Calu3 (cell line): ENCODE measurements around the gene DUSP19. TPM values are rescaled to one million over a fixed set of nuclear protein-coding genes. Genes with fewer than 3 reads are reported as not detected.

Experiments used
- BruUV-seq: library from RNA; stranded (reverse); fragments of 400-500 nt; replicated peaks from 2 replicates; lab custom pipeline; 2021; lab: Mats Ljungman, UMichigan
- CTCF ChIA-PET: fragments of 300-600 bp; sonication (Branson Sonifier 250); formaldehyde crosslinking; loops from one replicate; lab custom pipeline; 2022; ENCODE audit warnings: antibody characterized with exemption; lab: Charles Lee
- DNase-seq: peaks from one replicate; pipeline ENCODE4 v3.0.0; 2022
- H3K27ac Mint-ChIP-seq: one replicate; pipeline ENCODE4 v1.8.0; 2022; ENCODE audit warnings: mixed read lengths; ENCODE audit not compliant: unreplicated experiment
- H3K27me3 Mint-ChIP-seq: one replicate; pipeline ENCODE4 v1.8.0; 2022; ENCODE audit warnings: mixed read lengths; ENCODE audit not compliant: unreplicated experiment
- H3K36me3 Mint-ChIP-seq: one replicate; pipeline ENCODE4 v1.8.0; 2022; ENCODE audit warnings: mild to moderate bottlenecking, moderate library complexity, mixed read lengths; ENCODE audit not compliant: insufficient read depth, unreplicated experiment
- H3K4me1 Mint-ChIP-seq: one replicate; pipeline ENCODE4 v1.8.0; 2022; ENCODE audit warnings: mild to moderate bottlenecking, low read depth, mixed read lengths; ENCODE audit not compliant: unreplicated experiment
- H3K4me3 Mint-ChIP-seq: one replicate; pipeline ENCODE4 v1.8.0; 2022; ENCODE audit warnings: mild to moderate bottlenecking, low read depth, moderate library complexity, mixed read lengths; ENCODE audit not compliant: unreplicated experiment
- H3K9me3 Mint-ChIP-seq: one replicate; pipeline ENCODE4 v1.8.0; 2022; ENCODE audit warnings: low read depth, mixed read lengths; ENCODE audit not compliant: unreplicated experiment
- intact Hi-C: fragments of 100-400 bp; cut with micrococcal nuclease; formaldehyde crosslinking; loops from one replicate; pipeline ENCODE4 v1.10.0; 2022; ENCODE audit not compliant: unreplicated experiment
- total RNA-seq: library from RNA; stranded (reverse); gene quantifications from 2 replicates; pipeline ENCODE4 v1.2.3, GENCODE V29; 2022
- TF ChIP-seq, protein P1 (sequence below): fragments of 200-600 bp; IDR thresholded peaks from one replicate; pipeline ENCODE4 v1.8.0; 2022; ENCODE audit warnings: antibody characterized with exemption; ENCODE audit not compliant: unreplicated experiment

The DUSP19 gene
- total RNA-seq, 1 experiment from 2014 or later, result 1.6 TPM

DNA sequence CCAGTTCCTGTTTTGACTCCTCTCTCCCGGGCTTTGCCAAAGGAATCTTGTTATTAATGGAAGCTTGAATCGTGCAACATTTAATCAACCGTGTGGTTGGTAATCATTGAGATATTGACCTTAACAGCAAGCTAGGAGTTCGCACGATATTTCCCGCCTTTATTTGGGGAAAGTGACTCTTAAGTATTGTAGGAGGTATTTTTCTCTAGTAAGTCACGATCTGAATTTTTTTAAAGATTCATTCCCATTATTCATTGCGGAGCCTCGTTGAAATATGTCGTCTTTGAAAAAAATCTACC, 46.4 kb downstream of the DUSP19 start:
- no peak for DNase-seq
- intact Hi-C loops, result loop anchor here (5.0 kb wide), 2 partner anchors 48 to 88 kb away; partner anchors contain the start of genes DUSP19 and NCKAP1
- peaks cover 19% of the 10 kb centered on the region for H3K4me1 Mint-ChIP-seq
- H3K36me3 Mint-ChIP-seq, result peaks cover 31% of the 10 kb centered on the region
- peak overlapping the region; percentile 88 for H3K4me3 Mint-ChIP-seq
- H3K9me3 Mint-ChIP-seq, result no peaks in the 10 kb centered on the region
- TF ChIP-seq, protein P1, sequence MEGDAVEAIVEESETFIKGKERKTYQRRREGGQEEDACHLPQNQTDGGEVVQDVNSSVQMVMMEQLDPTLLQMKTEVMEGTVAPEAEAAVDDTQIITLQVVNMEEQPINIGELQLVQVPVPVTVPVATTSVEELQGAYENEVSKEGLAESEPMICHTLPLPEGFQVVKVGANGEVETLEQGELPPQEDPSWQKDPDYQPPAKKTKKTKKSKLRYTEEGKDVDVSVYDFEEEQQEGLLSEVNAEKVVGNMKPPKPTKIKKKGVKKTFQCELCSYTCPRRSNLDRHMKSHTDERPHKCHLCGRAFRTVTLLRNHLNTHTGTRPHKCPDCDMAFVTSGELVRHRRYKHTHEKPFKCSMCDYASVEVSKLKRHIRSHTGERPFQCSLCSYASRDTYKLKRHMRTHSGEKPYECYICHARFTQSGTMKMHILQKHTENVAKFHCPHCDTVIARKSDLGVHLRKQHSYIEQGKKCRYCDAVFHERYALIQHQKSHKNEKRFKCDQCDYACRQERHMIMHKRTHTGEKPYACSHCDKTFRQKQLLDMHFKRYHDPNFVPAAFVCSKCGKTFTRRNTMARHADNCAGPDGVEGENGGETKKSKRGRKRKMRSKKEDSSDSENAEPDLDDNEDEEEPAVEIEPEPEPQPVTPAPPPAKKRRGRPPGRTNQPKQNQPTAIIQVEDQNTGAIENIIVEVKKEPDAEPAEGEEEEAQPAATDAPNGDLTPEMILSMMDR, result no peak
- H3K27me3 Mint-ChIP-seq, result no peaks in the 10 kb centered on the region
- H3K27ac Mint-ChIP-seq, result peak overlapping the region; percentile 93
- CTCF ChIA-PET, result interaction anchor here (1.2 kb wide), 1 partner anchor 46 kb away, joined by 3 read pairs; the partner anchor contains the start of gene DUSP19
- no TSS peak for BruUV-seq

DNA sequence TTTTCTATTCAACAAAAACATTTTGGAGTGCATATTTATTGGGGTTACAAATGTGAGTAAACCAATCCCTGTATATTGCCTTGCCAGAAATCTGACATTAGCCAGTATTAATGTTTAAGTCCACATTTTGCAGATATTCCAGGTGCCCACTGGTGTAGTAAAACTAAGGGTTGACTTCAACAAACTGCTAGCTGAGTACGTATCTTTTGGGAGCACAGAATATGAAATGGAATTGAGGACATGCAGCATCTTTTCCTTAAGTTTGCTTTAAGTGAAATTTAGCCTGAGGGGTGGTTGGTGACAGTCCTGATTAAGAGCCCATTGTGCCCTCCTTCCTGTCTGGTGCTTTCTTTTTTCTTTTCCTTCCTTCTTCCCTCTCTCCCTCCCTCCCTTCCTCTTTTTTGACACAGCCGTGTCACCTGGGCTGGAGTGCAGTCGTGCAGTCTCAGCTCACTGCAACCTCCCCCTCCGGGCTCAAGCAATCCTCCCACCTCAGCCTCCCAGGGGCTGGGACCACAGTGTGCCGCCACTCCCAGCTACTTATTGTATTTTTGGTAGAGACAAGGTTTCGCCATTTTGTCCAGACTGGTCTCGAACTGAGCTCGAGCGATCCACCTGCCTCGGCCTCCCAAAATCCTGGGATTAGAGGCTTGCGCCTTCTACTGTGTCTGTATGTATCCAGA, 47.3 kb downstream of the DUSP19 start:
- peak; percentile 14 for DNase-seq
- Mint-ChIP-seq H3K27me3 (no peaks in the 10 kb centered on the region), H3K4me3 (peak overlapping the region; percentile 88), H3K36me3 (peaks cover 31% of the 10 kb centered on the region), H3K4me1 (peaks cover 19% of the 10 kb centered on the region), H3K9me3 (no peaks in the 10 kb centered on the region), H3K27ac (peak overlapping the region; percentile 93)
- TF ChIP-seq, protein P1, result no peak
- no TSS peak for BruUV-seq
- intact Hi-C loops, result loop anchor here (5.0 kb wide), 2 partner anchors 48 to 88 kb away; partner anchors contain the start of genes DUSP19 and NCKAP1
- CTCF ChIA-PET, result interaction anchor here (0.6 to 1.2 kb wide), 3 partner anchors 10 to 1882 kb away, joined by 3 to 4 read pairs (median 3); partner anchors contain the start of gene DUSP19

DNA sequence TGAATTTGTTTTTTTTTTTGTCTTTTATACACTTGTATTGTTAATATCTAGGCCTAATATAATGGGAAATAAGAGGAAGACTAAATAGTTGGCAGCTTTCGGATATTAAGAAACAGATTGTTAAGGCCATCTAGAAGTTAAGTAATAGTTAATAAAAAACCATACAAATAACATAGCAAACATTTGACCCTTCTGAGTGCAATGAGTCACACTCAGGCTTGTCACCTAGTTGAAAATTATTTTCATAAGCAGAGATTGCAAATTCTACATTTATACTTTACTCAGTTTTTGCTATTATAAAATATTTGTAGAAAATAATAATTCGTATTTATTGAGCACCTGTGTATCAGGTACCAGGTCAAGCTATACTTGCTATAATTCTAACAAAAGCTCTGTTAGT, 48.1 kb downstream of the DUSP19 start:
- H3K27ac Mint-ChIP-seq, result peak overlapping the region; percentile 93
- no peak for DNase-seq
- CTCF ChIA-PET, result interaction anchor here (0.6 to 1.0 kb wide), 2 partner anchors 9 to 1883 kb away, joined by 3 to 4 read pairs; no protein-coding TSS in a partner anchor
- no TSS peak for BruUV-seq
- peaks cover 19% of the 10 kb centered on the region for H3K4me1 Mint-ChIP-seq
- no peaks in the 10 kb centered on the region for H3K9me3 Mint-ChIP-seq
- TF ChIP-seq, protein P1, result no peak
- intact Hi-C loops, result loop anchor here (5.0 kb wide), 2 partner anchors 49 to 89 kb away; partner anchors contain the start of genes DUSP19 and NCKAP1
- H3K4me3 Mint-ChIP-seq, result peak overlapping the region; percentile 88
- H3K36me3 Mint-ChIP-seq, result peaks cover 31% of the 10 kb centered on the region
- H3K27me3 Mint-ChIP-seq, result no peaks in the 10 kb centered on the region

DNA sequence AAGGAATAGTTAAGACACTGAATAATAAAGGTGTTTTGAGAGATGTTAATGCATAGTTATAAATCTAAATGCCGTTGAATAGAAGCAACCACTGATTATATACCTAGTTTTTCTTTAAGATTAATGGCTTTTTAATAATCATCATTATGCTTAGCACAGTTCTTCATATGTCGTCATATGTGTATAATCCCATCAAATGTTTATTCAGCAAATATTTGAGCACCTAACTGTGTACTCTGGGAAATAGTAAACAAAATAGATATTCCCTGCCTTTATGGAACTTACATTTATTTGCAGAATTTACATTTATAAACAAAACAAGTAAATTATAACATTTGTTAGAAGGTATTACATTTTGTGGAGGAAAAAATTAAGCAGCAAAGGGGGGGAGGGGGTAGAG, 55.5 kb downstream of the DUSP19 start:
- intact Hi-C loops, result no loop called here
- no peak overlapping the region for H3K27ac Mint-ChIP-seq
- BruUV-seq, result no TSS peak
- no peak for DNase-seq
- H3K27me3 Mint-ChIP-seq, result no peaks in the 10 kb centered on the region
- no peaks in the 10 kb centered on the region for H3K9me3 Mint-ChIP-seq
- CTCF ChIA-PET, result no interaction called here
- TF ChIP-seq, protein P1, result no peak
- H3K4me1 Mint-ChIP-seq, result peaks cover 3% of the 10 kb centered on the region
- H3K4me3 Mint-ChIP-seq, result no peak overlapping the region
- peaks cover 15% of the 10 kb centered on the region for H3K36me3 Mint-ChIP-seq
